SHP77 (cell line): ENCODE data around the gene OR10G8.
"Not testable (repeated sequence)": the region's sequence is repeated elsewhere in the genome, so short reads cannot be mapped to it uniquely, and the experiment has no call there.

Experiments used
- DNase-seq, 2 experiments: peaks; one replicate each; lab custom pipeline; 2025; lab: John Stamatoyannopoulos, UW

OR10G8 gene, protein sequence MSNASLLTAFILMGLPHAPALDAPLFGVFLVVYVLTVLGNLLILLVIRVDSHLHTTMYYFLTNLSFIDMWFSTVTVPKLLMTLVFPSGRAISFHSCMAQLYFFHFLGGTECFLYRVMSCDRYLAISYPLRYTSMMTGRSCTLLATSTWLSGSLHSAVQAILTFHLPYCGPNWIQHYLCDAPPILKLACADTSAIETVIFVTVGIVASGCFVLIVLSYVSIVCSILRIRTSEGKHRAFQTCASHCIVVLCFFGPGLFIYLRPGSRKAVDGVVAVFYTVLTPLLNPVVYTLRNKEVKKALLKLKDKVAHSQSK

DNA sequence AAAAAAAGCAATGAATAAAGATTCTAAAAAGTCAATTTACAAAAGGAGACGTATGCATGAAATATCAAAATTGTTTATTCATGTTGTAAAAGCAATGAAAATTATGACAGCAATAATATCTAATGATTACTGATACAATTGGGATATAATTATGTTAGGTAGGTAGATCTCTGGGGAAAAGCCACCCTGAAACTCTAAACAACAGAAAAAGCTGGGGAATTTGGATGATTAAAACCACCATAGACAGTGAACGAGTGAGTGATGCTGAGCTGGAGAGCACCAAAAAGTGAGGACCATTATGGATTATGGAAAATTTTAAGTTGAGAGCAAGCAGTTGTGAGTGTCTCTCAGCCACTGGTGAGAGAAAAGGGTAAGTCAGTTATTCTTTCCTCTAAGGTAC is at the start of gene OR10G8:
OR10G8 (plus strand) TSS at position 301 of the 400 bp plus-strand sequence. CDS start 2,825 bp downstream, outside the sequence.
- DNase-seq: no peak

DNA sequence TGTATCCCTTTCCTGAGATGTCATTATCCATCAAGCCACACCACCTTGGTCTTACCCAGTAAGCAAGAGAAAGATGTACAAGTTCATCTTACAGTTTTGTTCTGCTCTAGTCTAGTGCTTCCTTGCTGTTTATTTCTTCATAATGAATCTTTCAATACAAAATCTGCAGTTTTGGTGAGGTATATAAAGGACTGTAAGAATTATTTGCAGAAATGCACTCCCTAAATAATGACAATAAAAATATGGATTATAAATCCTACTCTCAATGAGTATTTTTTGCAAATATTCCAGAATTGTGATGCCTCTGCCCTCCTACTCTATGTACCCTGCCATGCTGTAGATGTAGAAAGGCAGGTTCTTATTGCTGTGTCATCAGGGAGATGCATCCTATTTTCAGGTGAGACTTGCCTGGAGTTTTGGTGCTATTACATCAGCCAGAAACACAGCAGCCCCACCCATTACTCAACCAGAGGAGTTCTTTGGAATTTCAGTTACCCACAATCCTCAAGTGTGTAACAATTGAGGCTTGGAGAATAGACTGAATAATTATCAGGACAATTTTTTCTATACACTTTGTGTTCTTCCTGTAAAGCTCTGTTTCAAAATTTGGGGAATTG is 48.8 kb upstream of the OR10G8 start, which contains the start of gene OR10S1:
OR10S1 (minus strand) TSS at position 51 of the 617 bp plus-strand sequence. CDS start 117 bp downstream, outside the sequence.
- no peak for DNase-seq

DNA sequence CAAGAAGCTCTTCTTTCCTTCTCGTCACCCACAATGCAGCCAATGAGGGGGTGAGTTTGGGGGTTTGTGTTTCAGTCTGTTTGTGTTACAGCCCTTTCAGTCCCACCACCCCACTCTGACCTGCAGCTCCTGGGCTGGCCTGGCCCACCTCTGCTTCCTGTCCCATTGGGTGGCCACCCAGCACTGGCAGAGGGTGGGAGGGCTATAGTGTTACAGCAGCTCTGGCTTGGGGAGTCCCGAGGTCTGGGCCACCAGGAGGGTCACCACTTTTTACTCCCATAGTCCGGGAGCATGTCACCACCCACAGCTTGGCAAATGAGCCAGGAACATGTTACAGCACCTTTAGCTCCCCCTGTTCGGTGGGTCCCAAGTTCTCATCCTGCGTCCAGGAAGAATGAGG is 47.3 kb upstream of the OR10G8 start:
- DNase-seq: no peak

DNA sequence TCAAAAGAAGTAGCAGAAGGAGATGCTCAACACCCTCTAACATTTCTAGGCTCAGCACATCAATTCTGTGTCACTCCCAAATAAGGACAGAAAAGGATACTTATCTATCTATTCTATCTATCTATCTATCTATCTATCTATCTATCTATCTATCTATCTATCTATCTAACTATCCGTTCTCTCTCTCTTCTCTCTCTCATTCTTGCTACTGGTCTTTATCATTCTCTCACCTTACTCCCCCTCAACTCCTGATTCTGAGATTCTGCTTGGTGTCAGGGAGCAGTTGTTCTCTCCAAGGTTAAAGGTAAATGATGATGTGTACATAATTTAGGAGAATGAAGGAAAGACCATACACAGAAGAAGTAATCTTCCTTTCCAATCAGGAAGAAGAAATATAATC is 31.5 kb upstream of the OR10G8 start, which contains the start of gene OR10G6:
OR10G6 (minus strand) TSS at position 43 of the 400 bp plus-strand sequence; CDS start at position 43, 0 bp downstream.
- no peak for DNase-seq

DNA sequence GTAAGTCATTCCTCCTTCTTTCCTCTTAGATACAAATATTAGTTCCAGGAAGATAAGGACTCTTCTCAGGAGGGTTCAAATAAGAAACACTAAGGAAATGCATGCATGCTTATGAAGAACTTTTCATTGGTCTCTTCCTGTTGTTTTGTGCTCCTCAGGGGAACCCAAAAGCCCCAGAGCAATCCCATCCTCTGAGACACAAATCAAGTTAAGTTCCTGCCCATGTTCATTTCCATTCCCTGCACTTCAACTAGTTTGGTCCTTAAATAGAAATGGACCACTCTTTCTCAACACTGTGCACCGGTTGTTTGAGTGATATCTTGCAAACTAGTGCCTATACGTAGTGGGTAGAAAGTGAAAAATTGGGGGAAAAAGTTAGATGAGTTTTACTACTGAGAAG is 13.9 kb upstream of the OR10G8 start, which contains the start of gene OR10G4:
OR10G4 (plus strand) TSS at position 301 of the 400 bp plus-strand sequence. CDS start 2,578 bp downstream, outside the sequence.
- no peak for DNase-seq

DNA sequence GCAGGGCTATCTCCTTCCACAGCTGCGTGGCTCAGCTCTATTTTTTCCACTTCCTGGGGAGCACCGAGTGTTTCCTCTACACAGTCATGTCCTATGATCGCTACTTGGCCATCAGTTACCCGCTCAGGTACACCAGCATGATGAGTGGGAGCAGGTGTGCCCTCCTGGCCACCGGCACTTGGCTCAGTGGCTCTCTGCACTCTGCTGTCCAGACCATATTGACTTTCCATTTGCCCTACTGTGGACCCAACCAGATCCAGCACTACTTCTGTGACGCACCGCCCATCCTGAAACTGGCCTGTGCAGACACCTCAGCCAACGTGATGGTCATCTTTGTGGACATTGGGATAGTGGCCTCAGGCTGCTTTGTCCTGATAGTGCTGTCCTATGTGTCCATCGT is 10.8 kb upstream of the OR10G8 start:
- not testable (repeated sequence) for DNase-seq

DNA sequence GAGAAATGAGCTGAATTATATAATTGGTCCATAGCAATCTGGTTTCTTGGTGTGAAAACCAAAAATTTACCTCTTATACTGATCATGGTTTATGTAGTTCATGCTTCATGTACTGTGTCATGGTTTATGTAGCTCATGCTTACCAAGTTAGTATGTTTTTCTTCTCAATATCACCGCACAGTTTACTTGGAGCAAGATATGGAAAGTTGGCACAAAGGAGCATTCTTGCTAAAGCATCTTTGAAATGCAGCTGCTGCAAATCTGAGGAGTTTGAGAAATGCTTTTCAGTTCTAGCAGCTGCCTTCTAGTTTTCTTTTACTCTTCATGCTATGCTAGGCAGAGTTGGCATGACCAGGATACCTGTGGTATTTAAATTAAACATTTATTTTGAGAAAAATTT is 10.1 kb downstream of the OR10G8 start:
- DNase-seq: no peak

DNA sequence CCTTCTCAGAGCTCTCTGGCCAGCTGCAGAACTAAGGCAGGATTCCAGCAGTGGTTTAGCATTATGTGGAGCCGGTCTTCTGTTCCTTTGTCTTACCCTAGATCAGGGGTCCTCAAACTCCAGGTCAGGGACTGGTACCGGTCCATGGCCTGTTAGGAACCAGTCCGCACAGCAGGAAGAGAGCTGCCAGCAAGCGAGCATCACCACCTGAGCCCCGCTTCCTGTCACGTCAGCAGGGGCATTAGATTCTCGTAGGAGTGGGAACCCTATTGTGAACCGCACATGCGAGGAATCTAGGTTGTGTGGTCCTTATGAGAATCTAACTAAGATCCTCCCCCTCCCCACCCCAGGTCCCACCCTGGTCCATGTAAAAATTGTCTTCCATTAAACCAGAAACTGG is 13.0 kb downstream of the OR10G8 start:
- no peak for DNase-seq

DNA sequence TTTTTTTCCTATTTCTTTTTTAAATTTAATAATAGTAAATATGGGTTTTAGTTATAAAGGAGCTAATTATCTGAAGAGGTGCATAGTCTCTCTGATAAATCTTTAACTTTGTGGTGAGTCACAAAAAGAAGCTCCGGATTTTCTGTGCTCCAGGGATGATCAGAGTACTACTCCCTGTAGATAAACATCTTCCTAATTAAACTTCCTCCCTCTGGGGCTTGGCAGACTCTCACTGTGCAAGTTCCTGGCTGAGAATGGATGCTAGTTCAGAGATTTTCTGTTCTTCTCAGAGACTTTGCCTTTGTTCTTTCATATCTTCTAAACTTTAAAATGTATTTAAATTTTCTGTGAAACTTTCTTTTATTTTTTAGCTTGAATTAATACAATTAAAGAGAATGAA is 14.7 kb downstream of the OR10G8 start, which contains the start of gene OR10G7:
OR10G7 (minus strand) TSS at position 72 of the 400 bp plus-strand sequence. CDS start 2,324 bp downstream, outside the sequence.
- no peak for DNase-seq

DNA sequence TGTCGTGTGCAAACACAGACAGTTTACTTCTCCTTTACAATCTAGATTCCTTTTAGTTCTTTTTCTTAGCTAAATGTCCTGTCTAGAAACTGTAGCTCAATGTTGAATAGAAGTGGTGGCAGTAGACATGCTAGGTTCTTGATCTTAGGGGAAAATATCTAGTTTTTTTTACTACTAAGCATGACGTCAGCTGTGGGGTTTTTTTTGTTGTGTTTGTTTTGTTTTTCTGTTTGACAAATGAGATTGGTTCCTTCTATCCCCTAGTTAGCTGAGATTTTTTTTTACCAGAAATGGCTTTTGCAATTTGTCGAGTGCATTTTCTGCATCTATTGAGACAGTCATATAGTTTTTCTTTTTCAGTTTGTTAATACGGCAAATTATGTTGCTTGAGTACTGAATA is 16.8 kb downstream of the OR10G8 start:
- no peak for DNase-seq

DNA sequence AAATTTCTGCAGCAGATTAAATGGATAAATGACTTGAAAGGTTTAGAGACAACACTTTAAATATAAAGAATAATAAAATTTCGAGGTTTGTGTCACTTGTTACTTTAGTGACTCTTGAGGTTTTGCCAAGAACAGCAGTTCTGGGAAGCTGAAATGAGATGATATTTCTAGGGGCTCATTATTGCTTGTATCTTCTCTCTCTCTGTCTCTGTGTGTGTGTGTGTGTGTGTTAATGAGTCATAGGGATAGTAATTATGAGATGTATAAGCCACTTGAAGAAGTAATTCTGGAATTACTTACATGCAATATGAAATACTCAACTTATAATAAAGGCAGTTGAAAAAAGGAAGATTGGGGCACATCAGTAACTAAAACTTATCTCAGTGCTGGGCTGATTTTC is 24.1 kb downstream of the OR10G8 start:
- no peak for DNase-seq

DNA sequence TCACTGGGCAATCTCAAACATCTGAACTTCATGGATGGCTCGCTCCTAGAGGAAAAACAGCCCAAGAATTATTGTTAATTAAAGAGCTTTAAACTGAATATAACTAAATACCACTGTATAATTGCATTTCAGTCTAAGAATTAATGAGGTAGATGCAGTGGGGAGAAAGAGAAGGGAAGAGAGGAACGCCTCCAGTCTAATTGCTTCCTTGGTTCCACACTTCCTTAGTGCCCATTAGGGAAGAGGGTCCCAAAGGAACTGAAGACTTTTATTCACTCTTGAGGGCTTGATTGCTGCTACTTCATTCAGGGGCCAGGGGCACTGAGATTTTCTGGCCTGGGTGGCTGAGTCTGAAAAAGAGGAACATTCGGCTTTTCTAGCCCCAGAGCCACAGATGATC is 26.4 kb downstream of the OR10G8 start:
- DNase-seq: no peak

DNA sequence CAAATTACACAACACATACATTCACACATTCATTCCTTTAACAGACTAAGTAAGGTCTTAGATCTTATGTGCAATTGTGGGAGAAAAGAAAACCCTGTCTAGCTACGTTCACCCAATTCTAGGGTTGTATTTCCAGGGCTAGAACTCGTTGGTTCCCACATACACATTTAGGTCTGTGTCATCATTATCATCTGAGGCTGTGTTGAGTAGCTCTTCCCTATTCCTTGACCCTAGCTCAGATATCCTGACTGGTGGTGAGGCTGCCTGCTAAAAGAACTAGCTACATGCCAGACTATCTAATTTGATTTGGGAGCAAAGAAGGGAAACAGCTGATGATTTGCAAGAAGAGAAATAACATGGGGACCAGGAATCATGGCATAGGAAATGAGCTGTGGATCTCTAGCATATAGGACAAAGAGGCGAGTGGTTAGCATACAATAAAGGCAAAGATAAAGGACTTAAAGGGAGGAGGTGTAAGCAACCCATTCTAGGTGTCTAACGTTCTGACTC is 42.1 kb downstream of the OR10G8 start:
- no peak for DNase-seq

DNA sequence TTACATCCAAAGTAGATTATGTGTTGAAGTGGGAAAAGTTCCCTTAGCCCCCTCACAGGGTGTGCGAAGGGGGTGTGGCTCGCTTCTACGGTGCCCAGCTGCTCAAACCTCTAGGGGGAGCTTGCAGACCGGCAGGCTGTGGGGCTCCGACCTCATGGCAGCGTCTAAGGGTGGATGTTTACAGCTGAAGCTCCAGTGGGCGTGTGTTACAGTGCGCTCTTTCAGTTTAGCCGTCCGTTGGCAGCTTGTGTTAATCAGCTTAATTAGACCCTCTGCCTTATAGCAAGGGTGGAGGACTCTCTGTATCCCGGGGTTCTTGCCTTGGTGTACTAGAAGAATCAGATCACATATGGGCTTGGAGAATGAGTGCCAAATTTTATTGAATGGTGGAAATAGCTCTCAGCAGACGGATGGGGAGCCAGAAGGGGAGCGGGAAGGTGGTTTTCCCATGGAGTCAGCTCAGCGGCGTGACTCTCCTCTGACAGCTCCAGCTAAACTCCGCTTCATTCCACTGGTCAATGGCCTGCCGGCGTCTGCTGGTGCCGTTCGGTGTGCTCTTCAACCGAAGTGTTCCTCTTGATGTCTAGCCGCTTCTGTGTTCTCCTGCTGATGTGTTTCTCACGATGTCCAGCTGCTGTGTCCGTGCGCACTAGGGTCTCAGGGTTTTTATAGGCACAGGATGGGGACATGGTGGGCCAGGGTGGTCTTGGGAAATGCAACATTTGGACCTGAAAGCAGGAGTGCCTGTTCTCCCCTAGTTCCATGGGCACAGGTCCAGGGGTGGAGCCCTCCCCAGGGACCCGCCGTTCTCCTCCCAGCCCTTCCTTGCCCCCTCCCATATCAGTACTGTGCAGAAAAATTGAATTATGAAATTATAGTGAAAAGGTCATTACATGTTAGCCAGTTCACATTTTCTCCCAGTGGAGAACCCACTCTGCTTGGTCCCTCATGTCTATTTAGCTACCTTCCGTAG is 43.1 kb downstream of the OR10G8 start:
- peak; percentile 49 to 70 for DNase-seq

DNA sequence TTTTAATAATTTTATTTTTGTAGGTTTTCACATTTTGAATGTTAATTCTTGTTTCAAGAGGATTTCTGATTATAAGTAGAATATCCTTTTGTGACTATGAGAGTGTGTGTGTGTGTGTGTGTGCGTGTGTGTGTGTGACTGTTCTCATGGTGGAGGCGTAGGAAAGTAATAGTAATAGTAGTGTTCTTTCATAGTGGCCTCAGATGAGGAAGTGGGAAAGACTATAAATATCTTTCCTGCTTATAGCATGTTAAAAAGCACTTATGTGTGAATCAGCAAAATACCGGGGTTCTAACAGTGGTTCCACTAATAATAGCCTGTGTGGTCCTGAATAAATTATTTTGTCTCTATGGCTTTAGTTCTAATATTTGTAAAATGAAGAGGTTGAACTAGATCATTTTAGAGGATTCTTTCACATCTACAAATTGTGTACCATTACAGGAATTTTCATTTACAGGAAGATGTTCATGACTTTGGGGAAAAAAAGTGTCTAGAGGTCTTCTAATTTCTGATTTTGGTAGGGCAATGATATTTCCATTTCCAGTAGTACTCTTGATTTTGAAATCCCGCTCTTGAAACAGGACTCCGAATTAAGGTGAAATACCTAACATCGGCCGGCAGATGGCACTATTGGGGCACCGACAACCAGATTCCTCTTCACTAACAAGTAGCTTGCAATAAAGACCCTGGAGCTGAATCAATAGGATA is 44.5 kb downstream of the OR10G8 start:
- peak; percentile 30 to 45 for DNase-seq

DNA sequence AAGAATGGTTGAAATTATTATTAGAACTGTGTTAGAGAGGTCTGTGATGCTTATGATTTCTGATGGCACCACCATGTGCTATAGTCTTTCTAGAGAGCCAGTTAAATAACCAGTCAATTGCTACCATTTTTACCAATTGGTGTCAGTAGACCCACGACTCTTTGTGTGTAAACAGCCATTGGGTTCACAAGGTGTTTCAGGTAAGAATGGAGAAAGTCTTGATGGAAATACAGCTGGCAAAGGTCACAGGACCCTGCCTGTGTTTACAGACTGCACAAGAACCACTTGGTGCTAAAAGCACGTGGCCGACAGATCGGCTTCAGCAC is 45.0 kb downstream of the OR10G8 start:
- DNase-seq: no peak

DNA sequence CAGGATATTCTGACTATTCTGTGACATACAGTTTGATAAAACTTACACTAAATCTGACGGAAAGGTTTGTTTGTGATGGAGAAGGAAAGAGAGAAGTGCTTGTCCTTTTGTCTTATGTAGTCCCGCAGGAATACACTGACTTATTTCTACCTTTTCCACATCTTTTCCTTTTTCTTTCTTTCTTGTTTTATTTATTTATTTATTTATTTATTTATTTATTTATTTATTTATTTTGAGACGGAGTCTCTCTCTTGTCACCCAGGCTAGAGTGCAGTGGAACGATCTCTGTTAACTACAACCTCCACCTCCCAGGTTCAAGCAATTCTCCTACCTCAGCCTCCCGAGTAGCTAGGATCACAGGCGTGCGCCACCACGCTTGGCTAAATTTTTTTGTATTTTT is 45.5 kb downstream of the OR10G8 start:
- DNase-seq: no peak

DNA sequence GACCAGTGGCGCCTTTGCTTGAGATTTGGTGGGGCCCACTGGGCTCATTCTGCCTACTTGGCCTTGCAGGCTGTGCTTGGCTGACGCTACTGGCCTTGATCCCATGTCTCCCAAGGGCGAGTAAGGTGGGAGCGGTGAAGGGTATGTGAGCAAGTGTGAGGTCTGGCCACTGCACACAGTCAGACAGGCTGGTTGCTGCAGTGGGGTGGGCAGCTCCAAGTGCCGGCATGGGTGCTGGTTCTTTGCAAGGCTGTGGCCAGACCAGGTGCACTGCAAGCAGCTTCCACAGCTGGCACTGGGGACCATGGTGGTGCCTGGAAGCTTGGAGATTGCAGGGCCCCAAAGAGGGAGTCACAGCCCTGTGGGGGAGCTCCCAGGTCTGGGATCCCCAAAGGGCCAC is 48.0 kb downstream of the OR10G8 start:
- no peak for DNase-seq

DNA sequence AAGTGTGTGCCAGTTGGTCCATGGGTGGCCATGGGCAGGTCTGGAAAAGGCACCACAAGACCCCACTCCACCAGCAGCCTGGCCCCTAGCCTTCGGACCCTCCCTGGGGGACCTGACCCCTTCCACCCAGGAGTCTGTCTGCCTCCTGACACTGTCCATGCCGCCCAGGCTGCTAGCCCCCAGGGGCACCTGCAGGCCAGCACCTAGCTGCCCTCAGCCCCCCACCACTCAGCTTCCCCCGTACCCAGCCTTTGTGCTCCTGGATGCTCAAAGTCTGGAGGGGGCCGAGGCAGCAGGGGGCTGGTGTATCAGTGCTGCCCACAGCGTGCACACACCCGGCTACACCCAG is 48.9 kb downstream of the OR10G8 start:
- DNase-seq: no peak

DNA sequence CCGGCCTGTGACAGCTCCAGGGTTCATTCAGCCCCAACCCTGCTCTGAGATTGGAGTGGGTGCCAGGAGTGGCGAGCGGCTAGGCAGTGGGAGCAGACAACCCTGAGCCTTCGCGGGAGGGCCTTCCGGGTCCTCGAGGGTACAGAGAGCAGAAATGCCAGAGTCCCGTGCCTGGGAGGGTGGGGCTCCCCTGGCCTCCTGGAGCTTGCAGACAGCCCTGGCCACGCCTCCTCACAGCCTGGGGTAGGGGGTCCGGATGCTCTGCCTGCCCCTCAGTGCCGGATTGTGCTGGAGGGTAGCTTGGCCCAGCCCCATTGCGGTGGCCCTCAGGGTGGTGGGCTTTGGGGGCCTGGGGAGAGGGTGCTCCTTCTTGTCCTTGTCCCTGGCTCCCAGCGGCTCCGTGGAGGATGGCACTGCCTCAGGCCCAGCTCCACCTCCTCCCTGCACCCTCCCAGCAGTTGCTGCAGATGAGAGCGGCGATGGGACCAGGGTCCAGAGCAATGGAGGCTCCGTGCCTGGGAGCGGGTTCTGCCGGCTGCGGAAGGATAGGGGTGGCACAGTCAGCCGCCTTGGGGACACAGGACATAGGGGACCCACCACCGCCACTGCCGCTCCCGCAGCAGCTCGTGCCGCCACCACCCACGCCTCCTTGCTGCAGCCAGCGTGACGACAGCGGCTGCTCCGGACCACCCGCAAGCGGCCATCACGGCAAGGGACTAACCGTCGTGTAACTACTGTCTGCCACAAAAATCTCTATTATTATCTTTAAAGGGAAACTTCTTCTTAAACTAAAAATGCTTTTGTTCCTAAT is 49.4 kb downstream of the OR10G8 start:
- no peak for DNase-seq

DNA sequence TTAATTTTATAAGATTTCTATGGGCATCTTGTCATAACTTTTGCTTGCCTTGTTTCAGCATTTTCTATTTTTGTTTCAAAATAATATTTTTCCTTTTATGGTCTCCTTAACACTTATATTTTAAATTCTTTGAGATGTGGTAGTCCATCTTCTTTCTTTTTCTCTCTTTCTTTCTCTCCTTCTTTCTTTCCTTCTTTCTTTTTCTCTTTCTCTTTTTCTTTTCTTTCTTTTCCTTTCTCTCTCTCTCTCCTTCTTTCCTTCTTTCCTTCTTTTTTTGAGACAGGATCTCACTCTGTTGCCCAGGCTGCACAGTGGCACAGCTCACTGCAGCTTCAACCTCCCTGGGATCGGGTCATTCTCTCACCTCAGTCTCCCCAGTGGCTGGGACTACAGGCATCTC is 50.7 kb downstream of the OR10G8 start:
- DNase-seq: no peak
